Stomach smooth muscle (tissue), 2 donors: Measurements from ENCODE around the gene MFAP4.

ENCODE experiments used
- H3K27ac ChIP-seq: one replicate; pipeline ENCODE4 v1.7.0; 2013; ENCODE audit warnings: mild to moderate bottlenecking, low read length, inconsistent platforms
- H3K27me3 ChIP-seq, 2 donors: one replicate each; pipeline ENCODE4 v1.7.0; 2013; ENCODE audit warnings: low read length in 2 of 2; ENCODE audit not compliant: insufficient read depth in 2 of 2, control insufficient read depth in 1 of 2
- H3K36me3 ChIP-seq, 2 donors: one replicate each; pipeline ENCODE4 v1.7.0; 2013; ENCODE audit warnings: low read length in 2 of 2; ENCODE audit not compliant: control insufficient read depth in 2 of 2, insufficient read depth in 2 of 2
- H3K4me1 ChIP-seq: one replicate; pipeline ENCODE4 v1.7.0; 2013; ENCODE audit warnings: low read length; ENCODE audit not compliant: control insufficient read depth, insufficient read depth
- H3K4me3 ChIP-seq, 2 donors: one replicate each; pipeline ENCODE4 v1.7.0; 2013; ENCODE audit warnings: low read length in 2 of 2
- H3K9ac ChIP-seq, 2 donors: one replicate each; pipeline ENCODE4 v1.7.0; 2013; ENCODE audit warnings: low read length in 2 of 2, mild to moderate bottlenecking in 1 of 2
- H3K9me3 ChIP-seq, 2 donors: one replicate each; pipeline ENCODE4 v1.7.0; 2013; ENCODE audit warnings: low read length in 2 of 2; ENCODE audit not compliant: control insufficient read depth in 2 of 2
- donor health status: healthy.
- donor health status: Pancreatic carcinoma.

Gene MFAP4

GRCh38 chr17:19384723-19385391 lies 2.1 kb downstream of the MFAP4 start:
- peak overlapping the region; percentile 57 to 66 for H3K9ac ChIP-seq
- H3K36me3 ChIP-seq, result peaks cover 27 to 39% of the 10 kb centered on the region in 2 donors
- H3K27me3 ChIP-seq, result no peaks in the 10 kb centered on the region
- peak overlapping the region; percentile 54 to 75 for H3K4me3 ChIP-seq
- H3K27ac ChIP-seq, result peak overlapping the region; percentile 94
- no peaks in the 10 kb centered on the region for H3K9me3 ChIP-seq
- H3K4me1 ChIP-seq, result peaks cover 70% of the 10 kb centered on the region

GRCh38 chr17:19383681-19384470 lies 3.1 kb downstream of the MFAP4 start:
- Histone ChIP-seq H3K9ac (peak overlapping the region in 1 of 2 donors; percentile 17), H3K27ac (peak overlapping the region; percentile 94), H3K36me3 (peaks cover 31 to 44% of the 10 kb centered on the region in 2 donors), H3K4me3 (peak overlapping the region in 1 of 2 donors; percentile 75), H3K27me3 (no peaks in the 10 kb centered on the region), H3K9me3 (no peaks in the 10 kb centered on the region), H3K4me1 (peaks cover 74% of the 10 kb centered on the region)

GRCh38 chr17:19382531-19383444 lies 4.2 kb downstream of the MFAP4 start:
- no peaks in the 10 kb centered on the region for H3K9me3 ChIP-seq
- H3K27ac ChIP-seq, result no peak overlapping the region
- peaks cover 31 to 44% of the 10 kb centered on the region in 2 donors for H3K36me3 ChIP-seq
- peaks cover 66% of the 10 kb centered on the region for H3K4me1 ChIP-seq
- H3K4me3 ChIP-seq, result peak overlapping the region in 1 of 2 donors; percentile 22
- no peak overlapping the region for H3K9ac ChIP-seq
- no peaks in the 10 kb centered on the region for H3K27me3 ChIP-seq

- Histone ChIP-seq H3K9ac (no peak overlapping the region), H3K9me3 (no peaks in the 10 kb centered on the region), H3K36me3 (peaks cover 31 to 44% of the 10 kb centered on the region in 2 donors), H3K27ac (peak overlapping the region; percentile 18), H3K27me3 (no peaks in the 10 kb centered on the region), H3K4me1 (peaks cover 62% of the 10 kb centered on the region), H3K4me3 (no peak overlapping the region)
Measured at GRCh38 chr17:19381741-19382444, 5.1 kb downstream of the MFAP4 start.

GRCh38 chr17:19381361-19381740 lies 5.6 kb downstream of the MFAP4 start:
- H3K9ac ChIP-seq, result no peak overlapping the region
- peaks cover 31 to 44% of the 10 kb centered on the region in 2 donors for H3K36me3 ChIP-seq
- peak overlapping the region; percentile 18 for H3K27ac ChIP-seq
- H3K9me3 ChIP-seq, result no peaks in the 10 kb centered on the region
- H3K4me3 ChIP-seq, result no peak overlapping the region
- peaks cover 58% of the 10 kb centered on the region for H3K4me1 ChIP-seq
- no peaks in the 10 kb centered on the region for H3K27me3 ChIP-seq

- peaks cover 52% of the 10 kb centered on the region for H3K4me1 ChIP-seq
- no peaks in the 10 kb centered on the region for H3K27me3 ChIP-seq
- no peaks in the 10 kb centered on the region for H3K9me3 ChIP-seq
- H3K4me3 ChIP-seq, result no peak overlapping the region
- H3K9ac ChIP-seq, result no peak overlapping the region
- peak overlapping the region; percentile 24 for H3K27ac ChIP-seq
- peaks cover 31 to 44% of the 10 kb centered on the region in 2 donors for H3K36me3 ChIP-seq
Measured at GRCh38 chr17:19380481-19381301, 6.3 kb downstream of the MFAP4 start.

GRCh38 chr17:19379361-19380065 lies 7.5 kb downstream of the MFAP4 start:
- peaks cover 40% of the 10 kb centered on the region for H3K4me1 ChIP-seq

GRCh38 chr17:19378416-19379360 lies 8.3 kb downstream of the MFAP4 start, which contains the start of gene MAPK7:
TSS of gene MAPK7 (plus strand) at chr17:19378498. CDS start at chr17:19378901, 403 bp downstream.
- H3K36me3 ChIP-seq, result peaks cover 25 to 37% of the 10 kb centered on the region in 2 donors
- H3K27me3 ChIP-seq, result no peaks in the 10 kb centered on the region
- H3K4me1 ChIP-seq, result peaks cover 32% of the 10 kb centered on the region
- peak within 1 kb of the TSS; percentile 82 to 96 for H3K9ac ChIP-seq
- H3K27ac ChIP-seq, result peak within 1 kb of the TSS; percentile 96
- H3K9me3 ChIP-seq, result no peaks in the 10 kb centered on the region
- H3K4me3 ChIP-seq, result peak within 1 kb of the TSS; percentile 84 to 89

More at GRCh38 chr17:19379361-19380065, 7.5 kb downstream of the MFAP4 start:
- no peak overlapping the region for H3K27ac ChIP-seq
- H3K27me3 ChIP-seq, result no peaks in the 10 kb centered on the region
- peaks cover 31 to 44% of the 10 kb centered on the region in 2 donors for H3K36me3 ChIP-seq
- H3K4me3 ChIP-seq, result peak overlapping the region; percentile 79 to 89
- peak overlapping the region; percentile 78 to 82 for H3K9ac ChIP-seq
- H3K9me3 ChIP-seq, result no peaks in the 10 kb centered on the region
